K562 (cell line): ENCODE measurements around the gene DEDD2. TPM values are rescaled to one million over a fixed set of nuclear protein-coding genes. Genes with fewer than 3 reads are reported as not detected.

Source experiments
- ATAC-seq: fragments of 200-7000 bp; cut with Tn5 transposase; 3 replicates; pipeline ENCODE4 v1.9.1; 2020; ENCODE audit warnings: moderate library complexity
- BruUV-seq: library from RNA; stranded (reverse); fragments of 400-500 nt; replicated peaks from 2 replicates; lab custom pipeline; 2021; lab: Mats Ljungman, UMichigan
- CTCF ChIA-PET: fragments of 300-600 bp; formaldehyde crosslinking; extraction: SDS; loops from one replicate; lab custom pipeline; 2021; ENCODE audit warnings: low intra/inter-chr PET ratio; lab: Yijun Ruan, JAX
- POLR2A ChIA-PET: fragments of 300-600, 350-650 bp; sonication (Branson Sonifier 250); formaldehyde crosslinking; extraction: SDS; loops from one replicate; lab custom pipeline; 2021; ENCODE audit warnings: antibody characterized with exemption, inconsistent platforms; lab: Yijun Ruan, JAX
- DNase-seq, 4 experiments: peaks; one replicate each; pipeline versions ENCODE4 v3.0.0 to v3.0.0-alpha.2; 2011 to 2018; ENCODE audit warnings: low spot score in 3 of 4, mixed read lengths in 3 of 4; ENCODE audit errors: extremely low read depth in 1 of 4
- FAIRE-seq: peaks from 2 replicates; lab custom pipeline; 2011; peaks lifted over from hg19 to GRCh38; lab: Jason Lieb, UNC
- H2AFZ ChIP-seq: 2 replicates; pipeline ENCODE4 v1.6.0; 2011; ENCODE audit warnings: low read depth, low read length, control low read depth, inconsistent platforms
- H3K27ac ChIP-seq: fragments of 200-600 bp; 3 replicates; pipeline ENCODE4 v1.8.0; 2011; ENCODE audit warnings: low read depth, mild to moderate bottlenecking, control low read depth, inconsistent platforms, low read length, moderate library complexity, mixed read lengths; ENCODE audit errors: extremely low read depth
- H3K27me3 ChIP-seq, 2 experiments: fragments of 300-600 bp in 1 of 2; 2 replicates in 1 of 2; 3 replicates in 1 of 2; pipeline versions ENCODE4 v1.6.0 to v1.8.0; 2011; ENCODE audit warnings: inconsistent platforms in 2 of 2, low read length in 2 of 2, mild to moderate bottlenecking in 1 of 2, mixed read lengths in 1 of 2, moderate library complexity in 1 of 2; ENCODE audit not compliant: control insufficient read depth in 2 of 2, insufficient read depth in 2 of 2
- H3K36me3 ChIP-seq: fragments of 300-600 bp; 3 replicates; pipeline ENCODE4 v1.8.0; 2011; ENCODE audit warnings: mild to moderate bottlenecking, low read length, inconsistent platforms; ENCODE audit not compliant: control insufficient read depth, insufficient read depth
- H3K4me1 ChIP-seq, 2 experiments: fragments of 200-600 bp in 1 of 2; replicated peaks in 1 of 2; 2 replicates in 1 of 2; 3 replicates in 1 of 2; pipeline versions ENCODE4 v1.5.1 to v1.8.0; 2011; ENCODE audit warnings: inconsistent platforms in 2 of 2, low read length in 2 of 2, mild to moderate bottlenecking in 1 of 2, mixed read lengths in 1 of 2, moderate library complexity in 1 of 2; ENCODE audit not compliant: control insufficient read depth in 2 of 2, insufficient read depth in 2 of 2
- H3K4me2 ChIP-seq: 2 replicates; pipeline ENCODE4 v1.6.1; 2011; ENCODE audit warnings: low read length, control low read depth, inconsistent platforms, mixed read lengths; ENCODE audit not compliant: insufficient read depth
- H3K4me3 ChIP-seq: fragments of 200-600 bp; sonication (generic), shearing (Covaris generic); 2 replicates; pipeline ENCODE4 v1.5.1; 2016; ENCODE audit warnings: control low read depth, inconsistent platforms
- H3K79me2 ChIP-seq: fragments of 200-600 bp; 3 replicates; pipeline ENCODE4 v1.8.0; 2011; ENCODE audit warnings: low read length, inconsistent platforms; ENCODE audit not compliant: control insufficient read depth, insufficient read depth
- H3K9ac ChIP-seq, 2 experiments: 2 replicates each; pipeline versions ENCODE4 v1.6.0 to v1.6.1; 2011; ENCODE audit warnings: low read depth in 2 of 2, low read length in 2 of 2, control low read depth in 1 of 2, inconsistent platforms in 1 of 2, mild to moderate bottlenecking in 1 of 2, mixed read lengths in 1 of 2; ENCODE audit not compliant: insufficient read depth in 1 of 2
- H3K9me1 ChIP-seq: one replicate; pipeline ENCODE4 v1.6.0; 2011; ENCODE audit warnings: inconsistent platforms, mild to moderate bottlenecking, low read length, moderate library complexity; ENCODE audit not compliant: control insufficient read depth, insufficient read depth
- H3K9me3 ChIP-seq: replicated peaks from 2 replicates; pipeline ENCODE4 v1.5.1; 2011; ENCODE audit warnings: low read depth, low read length, inconsistent platforms; ENCODE audit not compliant: control insufficient read depth, insufficient read depth
- H4K20me1 ChIP-seq: replicated peaks from 2 replicates; pipeline ENCODE4 v1.6.1; 2011; ENCODE audit warnings: low read length, inconsistent platforms, mixed read lengths; ENCODE audit not compliant: control insufficient read depth, insufficient read depth
- ARID2 ChIP-seq: fragments of 450-650 bp; IDR thresholded peaks from 2 replicates; pipeline ENCODE4 v1.6.1; 2017; ENCODE audit warnings: antibody characterized with exemption, mild to moderate bottlenecking
- ARID3A ChIP-seq: IDR thresholded peaks from 2 replicates; pipeline ENCODE4 v1.6.1; 2012; ENCODE audit warnings: low read depth, low read length, improper control_type of control experiment, borderline replicate concordance
- DIDO1 ChIP-seq: fragments of 450-650 bp; IDR thresholded peaks from 2 replicates; pipeline ENCODE4 v1.6.1; 2016; ENCODE audit warnings: low read depth, missing biosample characterization, missing genetic modification characterization
- NFIX ChIP-seq: fragments of 250-450 bp; sonication (Bioruptor Pico); IDR thresholded peaks from 2 replicates; pipeline ENCODE4 v1.4.0; 2020; ENCODE audit warnings: low read depth, mild to moderate bottlenecking, moderate library complexity
- RHOXF2B ChIP-seq: fragments of 250-450 bp; sonication (Bioruptor Pico); conservative IDR thresholded peaks from 2 replicates; pipeline ENCODE4 v1.5.1; 2021
- RUNX1 ChIP-seq: sonication (generic); IDR thresholded peaks from 2 replicates; pipeline ENCODE4 v1.6.1; 2016; ENCODE audit warnings: antibody characterized with exemption, low read depth
- SMARCA4 ChIP-seq: fragments of 450-650 bp; IDR thresholded peaks from 2 replicates; pipeline ENCODE4 v1.6.1; 2016
- ZNF518B ChIP-seq: fragments of 250-450 bp; sonication (Bioruptor Pico); IDR thresholded peaks from 2 replicates; pipeline ENCODE4 v1.5.0; 2021; ENCODE audit warnings: mild to moderate bottlenecking, moderate library complexity
- ZNF57 ChIP-seq: fragments of 450-650 bp; formaldehyde crosslinking; IDR thresholded peaks from 2 replicates; pipeline ENCODE4 v1.4.0; 2020; ENCODE audit warnings: mild to moderate bottlenecking, moderate library complexity
- ZNF644 ChIP-seq: fragments of 200-800 bp; sonication (Bioruptor generic); IDR thresholded peaks from 2 replicates; pipeline ENCODE4 v1.6.1; 2016; ENCODE audit warnings: low read depth, missing genetic modification characterization, missing compliant biosample characterization
- ZNF75A ChIP-seq: fragments of 450-650 bp; formaldehyde crosslinking; IDR thresholded peaks from 2 replicates; pipeline ENCODE4 v1.4.0; 2020; ENCODE audit warnings: mild to moderate bottlenecking
- WGBS: fragments of 100-300 bp; shearing (Covaris generic); methylation state at CpG from one replicate; pipeline ENCODE4 v1.1.6; 2016; ENCODE audit warnings: low coverage, mixed read lengths; ENCODE audit not compliant: insufficient coverage; ENCODE audit errors: missing lambda C conversion rate; 5-methylcytosine and 5-hydroxymethylcytosine counted together
- in situ Hi-C: fragments of 300-500 bp; cut with MboI; formaldehyde crosslinking; loops from 4 replicates; pipeline ENCODE4 v1.15.0; 2018; ENCODE audit warnings: inconsistent platforms, mixed read lengths
- intact Hi-C: fragments of 100-400 bp; cut with micrococcal nuclease; formaldehyde crosslinking; loops from 2 replicates; pipeline ENCODE4 v1.14.2; 2022
- polyA plus RNA-seq, 8 experiments: library from polyadenylated mRNA; depleted of rRNA in 4 of 8; stranded (reverse) in 5 of 8; unstranded in 3 of 8; fragments of >200 nt; fragmentation: Nextera tagmentation in 2 of 8; fragmentation: Illumina TruSeq in 1 of 8; extraction: Ambion mirVana in 2 of 8; extraction: Trizol in 1 of 8; gene quantifications; 2 replicates each; pipeline versions ENCODE4 v1.2.1 to v1.2.3, GENCODE V29; 2011 to 2014; ENCODE audit warnings: inconsistent platforms in 1 of 8, missing spikeins in 1 of 8
- total RNA-seq, 7 experiments: library from RNA; depleted of rRNA in 6 of 7; stranded (reverse); fragments of >200 nt in 6 of 7; fragmentation: Illumina TruSeq in 2 of 7; extraction: Trizol in 2 of 7; gene quantifications; 2 replicates each; pipeline versions ENCODE4 v1.2.1 to v1.2.3, GENCODE V29; 2011 to 2021; ENCODE audit warnings: low replicate concordance in 1 of 7

DEDD2 gene
- total and polyA plus RNA-seq, 9 of the 15 experiments (the other 6 are each of a cell fraction or from before 2014, with no cell fraction given) = 4.3 to 43.0 (median 29.2) TPM

GRCh38 chr19:42168206-42168605, 49.3 kb downstream of the DEDD2 start:
- H4K20me1 ChIP-seq = peaks cover 7% of the 10 kb centered on the region; the same call in 1 of the 2 replicates
- no TSS peak for BruUV-seq
- H3K36me3 ChIP-seq = no peaks in the 10 kb centered on the region
- ChIA-PET CTCF (no interaction called here), POLR2A (interaction anchor here (1.3 kb wide), 1 partner anchor 9 kb away, joined by 4 read pairs; no protein-coding TSS in a partner anchor)
- no peak overlapping the region for H3K4me2 ChIP-seq
- no peak overlapping the region for H2AFZ ChIP-seq
- 0% methylated on average over 3 of the region's 3 CpGs for WGBS
- no peak for TF ChIP-seq ARID2
- TF ChIP-seq DIDO1 (tag) = no peak
- no peak for TF ChIP-seq ZNF518B (CRISPR knock-in tag)
- TF ChIP-seq SMARCA4 = no peak
- no peak for TF ChIP-seq ZNF57 (CRISPR knock-in tag)
- no peak for TF ChIP-seq RUNX1
- no peak for TF ChIP-seq ZNF75A (CRISPR knock-in tag)
- no peak for TF ChIP-seq RHOXF2B (CRISPR knock-in tag)
- no peak for TF ChIP-seq ARID3A
- TF ChIP-seq ZNF644 (tag) = no peak
- no peak for TF ChIP-seq NFIX
- no peak overlapping the region for H3K27ac ChIP-seq
- intact Hi-C loops (no loop called here), in situ Hi-C loops (no loop called here)
- FAIRE-seq (no peak), DNase-seq (no peak), ATAC-seq (no peak)
- H3K79me2 ChIP-seq = no peaks in the 10 kb centered on the region
- no peak overlapping the region for H3K9ac ChIP-seq
- H3K4me3 ChIP-seq = no peak overlapping the region
- no peaks in the 10 kb centered on the region for H3K4me1 ChIP-seq
- peaks cover 25 to 68% of the 10 kb centered on the region in 2 experiments; a peak in 4 of 5 replicates for H3K27me3 ChIP-seq
- no peaks in the 10 kb centered on the region for H3K9me3 ChIP-seq
- no peaks in the 10 kb centered on the region for H3K9me1 ChIP-seq
